Thyroid gland (tissue), 4 donors: Measurements from ENCODE around the gene INO80C. TPM values are rescaled to one million over a fixed set of nuclear protein-coding genes. Genes with fewer than 3 reads are reported as not detected.

Experiments
- DNase-seq, 2 donors: peaks; one replicate each; pipeline ENCODE4 v3.0.0-alpha.2; 2019
- H3K27ac ChIP-seq, 3 donors: fragments of 200-600 bp; sonication (generic); 1 replicate in 2 of 3; 2 replicates in 1 of 3; pipeline ENCODE4 v1.5.1; 2016 to 2019; ENCODE audit warnings: mild to moderate bottlenecking in 1 of 3, moderate library complexity in 1 of 3
- H3K27me3 ChIP-seq: fragments of 200-600 bp; sonication (generic); one replicate; pipeline ENCODE4 v1.5.1; 2019
- H3K36me3 ChIP-seq, 2 donors: fragments of 200-600 bp; sonication (generic); one replicate each; pipeline ENCODE4 v1.5.1; 2016 to 2019
- H3K4me1 ChIP-seq, 2 donors: fragments of 200-600 bp; sonication (generic); one replicate each; pipeline ENCODE4 v1.5.1; 2017 to 2019
- H3K4me3 ChIP-seq, 3 donors: fragments of 200-600 bp; sonication (generic); replicated peaks in 1 of 3; 1 replicate in 2 of 3; 2 replicates in 1 of 3; pipeline ENCODE4 v1.5.1; 2016; ENCODE audit warnings: mild to moderate bottlenecking in 1 of 3
- H3K9me3 ChIP-seq: fragments of 200-600 bp; sonication (generic); one replicate; pipeline ENCODE4 v1.5.1; 2017
- CTCF ChIP-seq, 6 experiments: fragments of 200-600 bp in 3 of 6; fragments of 450-650 bp in 3 of 6; sonication (generic) in 3 of 6; IDR thresholded peaks; one replicate each; pipeline ENCODE4 v1.5.1; 2016 to 2019; ENCODE audit warnings: antibody characterized with exemption in 6 of 6, mild to moderate bottlenecking in 2 of 6, inconsistent platforms in 1 of 6, moderate library complexity in 1 of 6
- POLR2A ChIP-seq, 2 donors: fragments of 450-650 bp; IDR thresholded peaks; one replicate each; pipeline ENCODE4 v1.6.1; 2017; ENCODE audit warnings: antibody characterized with exemption in 2 of 2, mild to moderate bottlenecking in 2 of 2, moderate library complexity in 1 of 2
- WGBS, 2 donors: methylation state at CpG; one replicate each; pipeline ENCODE4 v1.1.5; 2017; 5-methylcytosine and 5-hydroxymethylcytosine counted together
- intact Hi-C: fragments of 100-400 bp; cut with DNase I; formaldehyde crosslinking; loops from one replicate; pipeline ENCODE4 v1.15.1; 2023
- small RNA-seq: library from RNA; depleted of rRNA; stranded (forward); fragments of <200 nt; gene quantifications from one replicate; pipeline ENCODE3, GENCODE V24; 2016
- total RNA-seq, 4 donors: library from RNA; depleted of rRNA; stranded (reverse); fragments of >200 nt; gene quantifications; one replicate each; pipeline ENCODE4 v1.2.3, GENCODE V29; 2016

INO80C gene
- total RNA-seq, 4 donors from 2014 or later, result 5.1 to 19.3 (median 8.2) TPM

DNA sequence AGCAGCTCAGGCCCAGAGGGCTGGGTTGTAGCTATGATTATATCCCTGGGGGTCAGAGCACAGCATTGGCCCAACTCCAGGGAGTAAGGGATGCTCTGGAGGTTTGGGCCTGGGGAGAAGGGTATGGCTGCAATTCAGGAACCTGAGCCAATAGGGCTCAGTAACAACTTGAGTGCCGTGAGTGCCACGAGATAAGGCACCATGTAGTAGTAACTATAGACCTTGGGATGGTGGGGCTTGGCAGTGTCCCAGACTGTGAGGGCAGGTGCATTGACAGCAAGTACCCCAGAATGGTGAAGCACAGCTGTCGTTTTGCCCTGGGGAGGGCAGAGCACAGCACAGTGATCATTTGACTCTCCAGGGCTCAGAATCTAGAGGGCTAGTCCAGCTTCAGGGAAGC is 75.5 kb downstream of the INO80C start:
- Histone ChIP-seq H3K36me3 (no peaks in the 10 kb centered on the region), H3K4me3 (no peak overlapping the region), H3K4me1 (no peaks in the 10 kb centered on the region), H3K9me3 (no peaks in the 10 kb centered on the region), H3K27ac (no peak overlapping the region), H3K27me3 (no peaks in the 10 kb centered on the region)
- TF ChIP-seq POLR2A (IDR thresholded peaks at IDR 0.05), result no peak
- no peak for TF ChIP-seq CTCF (IDR thresholded peaks at IDR 0.05)
- intact Hi-C loops, result no loop called here
- no peak for DNase-seq
- 73 to 80% methylated on average over 3 of the region's 3 CpGs for WGBS, 2 donors

GRCh38 chr18:35418610-35419009 is 79.2 kb downstream of the INO80C start:
- intact Hi-C loops, result loop anchor here (10.0 kb wide), 1 partner anchor 96 kb away; no protein-coding TSS in a partner anchor
- no peaks in the 10 kb centered on the region for H3K36me3 ChIP-seq
- 87 to 92% methylated on average over 4 of the region's 4 CpGs for WGBS, 2 donors

More at GRCh38 chr18:35418610-35419009, 79.2 kb downstream of the INO80C start:
- Histone ChIP-seq H3K27me3 (no peaks in the 10 kb centered on the region), H3K27ac (no peak overlapping the region), H3K4me1 (no peaks in the 10 kb centered on the region), H3K9me3 (no peaks in the 10 kb centered on the region), H3K4me3 (no peak overlapping the region)
- DNase-seq, result no peak
- TF ChIP-seq POLR2A (IDR thresholded peaks at IDR 0.05) (no peak), CTCF (IDR thresholded peaks at IDR 0.05) (no peak)

Small RNA genes within 50 kb of the gene (small RNA-seq; reads per million reads assigned to genes)
- not detected for gene AC007998.5

Other genes with a start within 250 kb of the INO80C start
- 10 to 100 TPM; 33.7 to 49.6 (median 41.8) TPM for gene ZSCAN30, start 207.7 kb downstream of the INO80C start, total RNA-seq
- gene ZNF24, start 153.5 kb downstream of the INO80C start, total RNA-seq, result 10 to 100 TPM; 54.9 to 76.2 (median 58.1) TPM
- 10 to 100 TPM in 1 of 4 donors, 1 to 10 TPM in 3; 5.3 to 14.2 (median 9.1) TPM for gene ZNF396, start 120.6 kb downstream of the INO80C start, total RNA-seq
- 100 to 1,000 TPM in 1 of 4 donors, 10 to 100 TPM in 3; 38.7 to 191 (median 46.3) TPM for gene GALNT1, start 83.8 kb upstream of the INO80C start, total RNA-seq